GM06990 (cell line): ENCODE results near the gene ZCCHC18.
"Not testable (repeated sequence)": the region's sequence is repeated elsewhere in the genome, so short reads cannot be mapped to it uniquely, and the experiment has no call there.

Experiments
- DNase-seq: peaks from one replicate; pipeline ENCODE4 v3.0.0-alpha.2; 2011; ENCODE audit not compliant: insufficient read length; ENCODE audit errors: extremely low read depth
- H3K27me3 ChIP-seq: replicated peaks from 2 replicates; pipeline ENCODE4 v1.6.0; 2011; ENCODE audit warnings: low read length; ENCODE audit not compliant: control insufficient read depth, insufficient read depth
- H3K36me3 ChIP-seq: 2 replicates; pipeline ENCODE4 v1.5.1; 2011; ENCODE audit warnings: low read length; ENCODE audit not compliant: control insufficient read depth, insufficient read depth
- H3K4me3 ChIP-seq: replicated peaks from 2 replicates; pipeline ENCODE4 v1.5.1; 2011; ENCODE audit warnings: low read depth, mild to moderate bottlenecking, control low read depth, low read length
- CTCF ChIP-seq: IDR thresholded peaks from 2 replicates; pipeline ENCODE4 v1.5.1; 2011; ENCODE audit warnings: low read length, control low read depth, mild to moderate bottlenecking, inconsistent platforms; ENCODE audit not compliant: insufficient read depth, poor library complexity, severe bottlenecking

Gene ZCCHC18

DNA sequence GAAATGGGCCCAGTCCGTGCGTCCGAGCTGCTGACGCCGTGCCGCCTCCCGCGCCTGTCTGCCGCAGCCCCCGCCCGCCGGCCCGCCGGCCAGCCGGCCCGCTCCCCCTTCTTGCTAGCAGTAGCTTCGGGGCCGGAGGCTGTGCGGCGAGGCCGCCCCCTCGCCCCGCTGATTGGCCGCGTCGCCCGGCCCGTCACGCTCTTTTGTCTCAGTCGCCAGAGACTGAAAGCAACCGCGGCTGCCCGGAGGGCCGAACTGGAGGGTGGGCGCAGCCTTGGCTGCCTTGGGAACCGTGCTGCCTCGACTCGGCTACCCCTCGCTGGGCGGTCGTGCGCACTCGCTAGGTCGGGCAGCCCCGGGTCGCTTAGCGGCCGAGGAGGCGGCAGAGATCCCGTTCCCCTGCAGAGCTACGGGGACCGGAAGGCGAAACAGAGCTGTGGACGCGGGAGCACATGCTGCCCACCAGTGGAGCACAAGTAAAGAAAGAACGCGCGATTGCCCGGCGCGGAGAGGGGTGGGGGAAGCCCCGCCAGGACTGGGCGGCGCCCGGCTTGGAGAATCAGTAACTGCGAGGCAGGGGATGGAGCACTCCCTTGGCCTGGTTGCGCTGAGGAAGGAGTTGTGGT lies at the start of gene ZCCHC18:
ZCCHC18 (plus strand) TSS at position 198 of the 626 bp plus-strand sequence. CDS start 1,589 bp downstream, outside the sequence.
- peak; percentile 88 for DNase-seq
- no peaks in the 10 kb centered on the region for H3K27me3 ChIP-seq
- H3K4me3 ChIP-seq: peak within 1 kb of the TSS; percentile 62
- no peak for TF ChIP-seq CTCF
- H3K36me3 ChIP-seq: no peaks in the 10 kb centered on the region

- not testable (repeated sequence) for H3K27me3 ChIP-seq, H3K4me3 ChIP-seq, H3K36me3 ChIP-seq, DNase-seq
Observed at GRCh38 chrX:104062636-104063035, 49.7 kb upstream of the ZCCHC18 start.

- DNase-seq, H3K27me3 ChIP-seq, H3K4me3 ChIP-seq, H3K36me3 ChIP-seq: not testable (repeated sequence)
Observed at GRCh38 chrX:104075778-104076445, 36.4 kb upstream of the ZCCHC18 start, which contains the start of gene TMSB15C. TMSB15C (minus strand) TSS chrX:104076236.

DNA sequence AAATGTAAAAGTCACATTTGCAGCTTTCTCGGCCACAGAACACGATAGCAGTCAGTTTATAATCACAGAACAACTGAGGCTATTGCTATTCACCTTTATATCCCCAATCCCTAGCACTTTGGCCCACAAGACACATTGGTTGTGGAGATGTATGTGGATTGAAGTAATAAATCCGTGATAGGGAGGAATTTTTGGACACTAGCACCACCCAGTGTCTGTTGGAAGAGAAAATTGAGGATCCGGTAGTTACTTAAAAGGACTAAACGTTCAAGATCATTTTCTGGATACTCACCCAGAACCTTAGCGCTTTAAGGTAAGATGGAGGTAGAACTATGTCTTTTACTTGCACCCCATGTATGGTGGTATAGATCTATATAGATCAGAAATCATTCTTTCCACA lies 34.5 kb upstream of the ZCCHC18 start:
- not testable (repeated sequence) for H3K4me3 ChIP-seq, DNase-seq, H3K27me3 ChIP-seq, H3K36me3 ChIP-seq

GRCh38 chrX:104084063-104084462 lies 28.3 kb upstream of the ZCCHC18 start:
- Histone ChIP-seq H3K27me3 (no peaks in the 10 kb centered on the region), H3K4me3 (no peak overlapping the region), H3K36me3 (no peaks in the 10 kb centered on the region)
- TF ChIP-seq CTCF: no peak
- no peak for DNase-seq

DNA sequence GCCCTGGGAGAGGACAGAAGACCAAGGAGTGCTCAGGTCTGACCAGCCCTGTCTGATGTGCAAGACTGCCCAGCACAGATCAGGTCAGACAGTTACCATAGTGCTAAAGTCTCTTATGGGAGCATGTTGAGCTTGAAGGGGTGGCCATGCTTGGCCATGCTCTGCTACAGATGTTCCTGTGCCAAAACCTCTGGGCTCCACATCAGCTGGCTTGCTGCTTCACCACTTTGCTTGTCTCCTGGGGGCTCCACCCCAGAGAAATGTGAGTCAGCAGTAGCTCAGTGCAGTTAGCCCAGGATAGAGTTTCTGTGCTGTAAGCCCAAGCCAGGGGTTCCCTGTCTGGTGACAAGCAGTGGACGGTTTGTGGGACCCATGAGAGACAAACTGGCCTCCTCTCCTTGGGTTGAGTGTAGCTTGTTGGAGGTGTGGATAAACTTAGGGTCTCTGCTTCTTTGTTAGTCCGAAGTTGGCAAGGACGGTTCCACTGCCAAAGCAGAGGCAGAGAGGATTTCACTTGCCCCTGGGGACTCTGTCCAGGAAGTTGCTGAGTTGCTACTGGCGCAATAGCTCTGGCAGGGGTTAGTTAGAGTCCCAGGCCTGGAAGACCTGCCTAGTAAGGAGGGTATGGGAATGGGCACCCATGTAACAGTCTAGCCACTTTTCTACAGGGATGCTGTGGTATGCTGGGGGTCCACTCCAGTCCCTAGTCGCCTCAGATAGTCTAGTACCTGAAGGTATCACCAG lies 27.6 kb upstream of the ZCCHC18 start:
- no peaks in the 10 kb centered on the region for H3K27me3 ChIP-seq

More for the DNA sequence above, 27.6 kb upstream of the ZCCHC18 start:
- H3K4me3 ChIP-seq: no peak overlapping the region
- no peak for DNase-seq
- no peaks in the 10 kb centered on the region for H3K36me3 ChIP-seq
- TF ChIP-seq CTCF: no peak
